ENCODE results near the gene SPRR2G. TPM values are rescaled to one million over a fixed set of nuclear protein-coding genes. Genes with fewer than 3 reads are reported as not detected.
"Not testable (repeated sequence)": the region's sequence is repeated elsewhere in the genome, so short reads cannot be mapped to it uniquely, and the experiment has no call there.

Gene SPRR2G
- total RNA-seq, 1 donor from 2014 or later = not detected

DNA sequence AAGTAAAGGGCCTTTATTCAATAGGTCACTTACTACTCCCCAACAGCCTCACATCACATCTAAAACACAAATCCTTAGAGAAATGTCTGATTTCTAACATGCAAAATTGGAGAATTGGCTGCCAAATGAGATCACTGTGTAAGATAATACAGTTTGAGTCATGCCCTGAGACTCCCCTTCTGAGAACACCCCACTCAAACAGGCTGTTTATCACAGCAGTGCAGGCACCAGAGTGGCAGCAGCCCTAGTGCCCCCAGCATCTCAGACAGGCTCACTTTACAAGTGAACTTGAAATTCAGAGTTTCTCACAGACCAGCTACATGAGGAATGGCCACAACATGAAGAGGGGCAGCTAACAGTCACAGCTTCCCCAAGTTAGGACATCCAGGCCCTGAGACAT, 35.4 kb downstream of the SPRR2G start:
- not testable (repeated sequence) for DNase-seq (ENCODE audit: low spot score)

DNA sequence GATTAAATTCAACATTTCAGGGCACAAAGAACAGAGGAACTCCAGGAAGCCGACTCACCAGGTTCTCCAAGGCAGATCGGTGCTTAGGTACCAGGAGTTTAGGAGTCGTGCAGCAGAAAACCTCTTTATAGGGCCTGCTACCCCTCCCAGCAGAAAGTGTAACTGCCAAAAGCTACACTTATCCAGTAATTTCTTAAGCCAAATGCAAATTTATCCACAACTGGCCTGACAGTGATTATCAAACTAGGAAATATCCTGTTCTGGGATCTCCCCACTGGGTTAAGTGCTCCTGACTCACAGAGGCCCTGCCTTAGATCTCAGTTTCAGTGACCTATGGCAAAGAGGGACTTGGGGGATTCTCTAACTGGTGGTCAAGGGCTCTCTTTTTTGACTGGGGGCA, 37.3 kb downstream of the SPRR2G start, which contains the start of gene SPRR2F:
SPRR2F (minus strand) TSS at position 101 of the 400 bp plus-strand sequence. CDS start 783 bp downstream, outside the sequence.
- no peak for DNase-seq (ENCODE audit: low spot score)

DNA sequence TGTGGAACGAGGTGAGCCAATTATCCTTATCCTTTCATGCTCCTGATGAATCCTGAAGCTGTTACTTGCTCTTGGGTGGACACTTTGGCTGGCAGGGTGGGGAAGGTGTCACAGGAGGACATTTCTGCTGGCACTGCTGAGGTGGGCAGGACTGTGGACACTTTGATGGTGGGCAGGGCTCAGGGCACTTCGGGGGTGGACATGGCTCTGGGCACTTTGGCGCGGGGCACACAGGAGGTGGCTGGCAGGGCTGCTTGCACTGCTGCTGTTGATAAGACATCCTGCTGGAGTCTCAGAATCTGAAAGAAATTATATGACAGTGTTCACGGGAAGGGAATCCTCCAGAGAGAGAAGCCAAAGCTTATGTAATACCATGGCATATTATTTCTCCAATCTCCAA, 38.2 kb downstream of the SPRR2G start:
- DNase-seq (ENCODE audit: low spot score) = not testable (repeated sequence)

DNA sequence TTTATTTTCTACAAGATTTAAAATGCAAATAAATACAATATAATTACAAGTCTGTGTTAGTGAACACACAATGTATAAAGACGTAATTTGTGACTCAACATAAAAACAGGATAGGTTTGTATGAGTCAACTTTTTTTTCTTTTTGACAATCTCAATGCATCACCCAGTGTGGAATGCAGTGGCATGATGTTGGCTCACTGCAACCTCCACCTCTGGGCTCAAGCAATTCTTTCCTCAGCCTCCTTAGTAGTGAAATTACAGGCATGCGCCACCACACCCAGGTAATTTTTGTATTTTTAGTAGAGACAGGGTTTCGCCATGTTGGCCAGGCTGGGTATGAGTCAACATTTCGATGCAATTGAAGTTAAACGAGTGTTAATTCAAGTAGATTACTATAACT, 50.4 kb downstream of the SPRR2G start:
- no peak for DNase-seq (ENCODE audit: low spot score)

Other genes with a start within 250 kb of the SPRR2G start
- not detected for gene IVL, start 242.3 kb downstream of the SPRR2G start, total RNA-seq
- gene SPRR5, start 203.7 kb downstream of the SPRR2G start, total RNA-seq = not detected
- not detected for gene SPRR4, start 180.2 kb downstream of the SPRR2G start, total RNA-seq
- not detected for gene SPRR1A, start 166.8 kb downstream of the SPRR2G start, total RNA-seq
- gene SPRR3, start 149.1 kb downstream of the SPRR2G start, total RNA-seq = not detected
- gene SPRR1B, start 119.7 kb downstream of the SPRR2G start, total RNA-seq = not detected
- not detected for gene SPRR2D, start 109.8 kb downstream of the SPRR2G start, total RNA-seq
- gene SPRR2A, start 93.4 kb downstream of the SPRR2G start, total RNA-seq = not detected
- not detected for gene SPRR2B, start 79.3 kb downstream of the SPRR2G start, total RNA-seq
- not detected for gene SPRR2E, start 56.4 kb downstream of the SPRR2G start, total RNA-seq
- gene SPRR2F, start 37.4 kb downstream of the SPRR2G start, total RNA-seq = not detected
- not detected for gene LELP1, start 52.5 kb upstream of the SPRR2G start, total RNA-seq
- not detected for gene PRR9, start 66.7 kb upstream of the SPRR2G start, total RNA-seq
- not detected for gene LORICRIN, start 108.8 kb upstream of the SPRR2G start, total RNA-seq
- not detected for gene PGLYRP3, start 162.1 kb upstream of the SPRR2G start, total RNA-seq
- gene PGLYRP4, start 198.0 kb upstream of the SPRR2G start, total RNA-seq = not detected
- 892 TPM for gene S100A9, start 207.0 kb upstream of the SPRR2G start, total RNA-seq
- 77.2 TPM for gene S100A12, start 224.7 kb upstream of the SPRR2G start, total RNA-seq
- gene S100A8, start 240.2 kb upstream of the SPRR2G start, total RNA-seq = 674 TPM

Data from mesenteric fat pad (tissue), 1 donor.